ENCODE results near the gene ZNF474.

- TF ChIP-seq, protein P1, sequence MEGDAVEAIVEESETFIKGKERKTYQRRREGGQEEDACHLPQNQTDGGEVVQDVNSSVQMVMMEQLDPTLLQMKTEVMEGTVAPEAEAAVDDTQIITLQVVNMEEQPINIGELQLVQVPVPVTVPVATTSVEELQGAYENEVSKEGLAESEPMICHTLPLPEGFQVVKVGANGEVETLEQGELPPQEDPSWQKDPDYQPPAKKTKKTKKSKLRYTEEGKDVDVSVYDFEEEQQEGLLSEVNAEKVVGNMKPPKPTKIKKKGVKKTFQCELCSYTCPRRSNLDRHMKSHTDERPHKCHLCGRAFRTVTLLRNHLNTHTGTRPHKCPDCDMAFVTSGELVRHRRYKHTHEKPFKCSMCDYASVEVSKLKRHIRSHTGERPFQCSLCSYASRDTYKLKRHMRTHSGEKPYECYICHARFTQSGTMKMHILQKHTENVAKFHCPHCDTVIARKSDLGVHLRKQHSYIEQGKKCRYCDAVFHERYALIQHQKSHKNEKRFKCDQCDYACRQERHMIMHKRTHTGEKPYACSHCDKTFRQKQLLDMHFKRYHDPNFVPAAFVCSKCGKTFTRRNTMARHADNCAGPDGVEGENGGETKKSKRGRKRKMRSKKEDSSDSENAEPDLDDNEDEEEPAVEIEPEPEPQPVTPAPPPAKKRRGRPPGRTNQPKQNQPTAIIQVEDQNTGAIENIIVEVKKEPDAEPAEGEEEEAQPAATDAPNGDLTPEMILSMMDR (IDR thresholded peaks at IDR 0.05): no peak
- no peak for TF ChIP-seq EZH2 (IDR thresholded peaks at IDR 0.05)
These were observed 72.0 kb downstream of the ZNF474 start for GRCh38 chr5:122201365-122201764.
